ENCODE measurements around the gene HSPA14.
A peak's percentile ranks its signal among the peaks of the same experiment; 100 is the strongest.
"Not testable (repeated sequence)": the region's sequence is repeated elsewhere in the genome, so short reads cannot be mapped to it uniquely, and the experiment has no call there.

Gene HSPA14

DNA sequence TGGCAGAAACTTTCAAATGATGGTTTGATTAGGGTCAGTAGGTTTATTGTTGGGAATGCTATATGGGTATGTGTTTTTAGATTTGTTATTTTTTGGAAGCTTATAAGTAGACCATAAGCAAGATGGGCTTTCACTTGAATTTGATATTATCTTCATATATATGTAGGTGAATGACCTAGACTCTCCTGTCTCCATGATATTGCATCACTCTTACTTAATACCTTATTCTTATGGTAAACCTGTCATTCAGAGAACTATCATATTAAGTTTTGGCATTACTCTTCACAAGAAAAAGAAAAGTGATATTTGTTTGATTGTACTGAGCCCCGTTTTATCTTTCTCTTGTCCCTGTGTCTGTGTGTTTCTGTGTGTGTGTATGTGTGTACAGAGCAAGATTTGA is 17.3 kb downstream of the HSPA14 start:
- Histone ChIP-seq H3K9ac (ENCODE audit: low read depth, low read length) (no peak overlapping the region), H3K36me3 (ENCODE audit: insufficient read depth, low read length) (peaks cover 6% of the 10 kb centered on the region), H3K9me3 (ENCODE audit: control insufficient read depth, insufficient read depth, low read length) (no peaks in the 10 kb centered on the region), H3K4me1 (ENCODE audit: insufficient read depth, low read length) (no peaks in the 10 kb centered on the region)

DNA sequence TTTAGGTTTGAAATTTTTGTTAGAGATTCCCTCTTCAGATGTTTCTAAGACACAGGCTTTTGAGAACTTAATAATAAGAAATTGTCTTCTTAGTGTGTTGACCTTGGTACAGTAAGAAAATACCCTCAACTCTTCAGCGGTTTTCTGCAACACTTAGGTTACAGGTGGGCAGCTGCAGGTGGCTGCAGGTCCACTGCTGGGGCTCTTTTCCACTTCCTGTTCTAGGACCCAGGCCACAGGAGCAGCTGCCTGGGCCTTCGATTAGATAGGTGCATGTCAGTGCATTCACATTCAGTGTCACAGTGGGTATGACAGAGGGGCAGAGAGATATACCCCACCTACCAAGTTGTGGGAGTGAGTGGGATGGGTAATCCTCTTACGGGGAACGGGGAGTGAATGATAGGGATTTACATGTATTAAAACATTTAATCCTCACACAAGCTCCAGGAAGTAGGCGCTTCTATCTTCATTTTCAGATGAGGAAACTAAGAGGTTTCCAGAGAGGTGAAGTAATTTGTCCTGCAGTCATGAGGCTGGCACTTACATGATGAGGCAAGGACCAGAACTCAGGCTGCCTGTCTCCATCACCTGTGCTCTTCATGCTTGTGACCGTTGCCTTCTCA is 20.3 kb downstream of the HSPA14 start:
- H3K36me3 ChIP-seq (ENCODE audit: insufficient read depth, low read length): peaks cover 4% of the 10 kb centered on the region; the same call in 1 of the 2 replicates
- no peaks in the 10 kb centered on the region for H3K9me3 ChIP-seq (ENCODE audit: control insufficient read depth, insufficient read depth, low read length)
- no peaks in the 10 kb centered on the region for H3K4me1 ChIP-seq (ENCODE audit: insufficient read depth, low read length)
- H3K9ac ChIP-seq (ENCODE audit: low read depth, low read length): no peak overlapping the region

- Histone ChIP-seq H3K4me1 (ENCODE audit: insufficient read depth, low read length) (no peaks in the 10 kb centered on the region), H3K36me3 (ENCODE audit: insufficient read depth, low read length) (peaks cover 4% of the 10 kb centered on the region; the same call in 1 of the 2 replicates), H3K9me3 (ENCODE audit: control insufficient read depth, insufficient read depth, low read length) (no peaks in the 10 kb centered on the region), H3K9ac (ENCODE audit: low read depth, low read length) (no peak overlapping the region)
Observed at GRCh38 chr10:14859043-14859442, 20.9 kb downstream of the HSPA14 start.

- H3K4me1 ChIP-seq (ENCODE audit: insufficient read depth, low read length): no peaks in the 10 kb centered on the region
- no peak overlapping the region for H3K9ac ChIP-seq (ENCODE audit: low read depth, low read length)
- H3K36me3 ChIP-seq (ENCODE audit: insufficient read depth, low read length): peaks cover 4% of the 10 kb centered on the region; the same call in 1 of the 2 replicates
- no peaks in the 10 kb centered on the region for H3K9me3 ChIP-seq (ENCODE audit: control insufficient read depth, insufficient read depth, low read length)
Observed at GRCh38 chr10:14859775-14860174, 21.7 kb downstream of the HSPA14 start.

GRCh38 chr10:14860791-14861190 is 22.7 kb downstream of the HSPA14 start:
- Histone ChIP-seq H3K9ac (ENCODE audit: low read depth, low read length) (no peak overlapping the region), H3K4me1 (ENCODE audit: insufficient read depth, low read length) (no peaks in the 10 kb centered on the region), H3K36me3 (ENCODE audit: insufficient read depth, low read length) (peaks cover 4% of the 10 kb centered on the region; the same call in 1 of the 2 replicates), H3K9me3 (ENCODE audit: control insufficient read depth, insufficient read depth, low read length) (no peaks in the 10 kb centered on the region)

DNA sequence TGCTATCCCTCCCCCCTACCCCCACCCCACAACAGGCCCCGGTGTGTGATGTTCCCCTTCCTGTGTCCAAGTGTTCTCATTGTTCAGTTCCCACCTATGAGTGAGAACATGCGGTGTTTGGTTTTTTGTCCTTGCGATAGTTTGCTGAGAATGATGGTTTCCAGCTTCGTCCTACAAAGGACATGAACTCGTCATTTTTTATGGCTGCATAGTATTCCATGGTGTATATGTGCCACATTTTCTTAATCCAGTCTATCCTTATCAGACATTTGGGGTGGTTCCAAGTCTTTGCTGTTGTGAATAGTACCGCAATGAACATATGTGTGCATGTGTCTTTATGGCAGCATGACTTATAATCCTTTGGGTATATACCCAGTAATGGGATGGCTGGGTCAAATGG is 26.4 kb downstream of the HSPA14 start:
- not testable (repeated sequence) for H3K36me3 ChIP-seq (ENCODE audit: insufficient read depth, low read length); H3K4me1 ChIP-seq (ENCODE audit: insufficient read depth, low read length); H3K9ac ChIP-seq (ENCODE audit: low read depth, low read length); H3K9me3 ChIP-seq (ENCODE audit: control insufficient read depth, insufficient read depth, low read length)

- not testable (repeated sequence) for H3K36me3 ChIP-seq (ENCODE audit: insufficient read depth, low read length); H3K9ac ChIP-seq (ENCODE audit: low read depth, low read length); H3K9me3 ChIP-seq (ENCODE audit: control insufficient read depth, insufficient read depth, low read length); H3K4me1 ChIP-seq (ENCODE audit: insufficient read depth, low read length)
Observed at GRCh38 chr10:14864871-14865270, 26.8 kb downstream of the HSPA14 start.

DNA sequence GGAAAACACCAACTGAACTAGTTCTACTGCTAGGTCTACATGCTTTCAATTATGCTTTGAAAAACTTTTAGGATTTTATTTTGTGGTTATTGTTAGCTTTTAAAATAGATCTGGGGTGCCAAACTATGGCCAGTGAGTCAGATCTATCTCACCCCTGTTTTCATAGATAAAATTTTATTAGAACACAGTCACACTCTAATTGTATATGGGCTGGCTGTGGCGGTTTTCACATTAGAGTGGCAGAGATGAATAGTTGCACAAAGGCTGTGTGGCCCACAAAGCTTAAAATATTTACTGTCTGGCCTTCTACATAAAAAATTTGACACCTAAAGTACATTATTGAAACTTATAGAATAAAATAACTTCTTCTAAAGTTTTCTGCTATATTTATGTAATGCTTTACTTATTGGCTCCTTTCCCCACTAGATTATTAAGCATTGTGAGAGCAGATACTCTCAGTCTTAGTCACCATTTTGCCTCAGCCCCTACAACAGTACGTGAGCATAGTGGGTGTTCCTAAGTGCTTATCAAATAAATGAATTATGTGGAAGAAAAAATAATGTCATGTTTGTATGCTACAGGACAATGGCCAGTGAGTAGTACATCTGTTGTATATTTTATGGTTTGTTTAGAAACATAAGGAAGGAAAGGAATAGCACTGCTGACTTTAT is 35.1 kb downstream of the HSPA14 start:
- peaks cover 14% of the 10 kb centered on the region for H3K4me1 ChIP-seq (ENCODE audit: insufficient read depth, low read length)
- no peak overlapping the region for H3K9ac ChIP-seq (ENCODE audit: low read depth, low read length)
- H3K9me3 ChIP-seq (ENCODE audit: control insufficient read depth, insufficient read depth, low read length): no peaks in the 10 kb centered on the region
- no peaks in the 10 kb centered on the region for H3K36me3 ChIP-seq (ENCODE audit: insufficient read depth, low read length)

DNA sequence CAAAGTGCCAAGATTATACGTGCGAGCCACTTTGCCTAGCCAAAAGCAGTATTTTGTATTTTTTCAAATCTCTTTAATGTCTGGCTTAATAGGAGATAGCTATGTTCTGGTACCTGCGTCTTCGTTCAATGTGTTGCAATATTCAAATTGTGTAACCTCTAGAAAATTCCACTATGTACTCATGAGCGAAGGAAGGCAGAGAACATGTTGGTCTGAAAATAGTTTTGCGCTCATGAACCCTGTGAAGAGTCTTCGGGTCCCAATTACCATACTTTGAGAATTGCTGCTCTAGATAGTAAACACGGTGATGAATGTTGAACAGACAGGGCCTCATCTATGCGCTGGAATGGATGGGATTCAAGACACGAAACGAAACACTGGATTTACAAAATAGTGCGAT is 37.8 kb downstream of the HSPA14 start:
- no peak overlapping the region for H3K9ac ChIP-seq (ENCODE audit: low read depth, low read length)
- no peaks in the 10 kb centered on the region for H3K9me3 ChIP-seq (ENCODE audit: control insufficient read depth, insufficient read depth, low read length)
- H3K4me1 ChIP-seq (ENCODE audit: insufficient read depth, low read length): peaks cover 18% of the 10 kb centered on the region
- no peaks in the 10 kb centered on the region for H3K36me3 ChIP-seq (ENCODE audit: insufficient read depth, low read length)

GRCh38 chr10:14876764-14877163 is 38.7 kb downstream of the HSPA14 start:
- H3K9me3 ChIP-seq (ENCODE audit: control insufficient read depth, insufficient read depth, low read length): no peaks in the 10 kb centered on the region
- 0 out of 2 replicates have a peak overlapping the region, but pooled peaks have one; percentile 100 for H3K9ac ChIP-seq (ENCODE audit: low read depth, low read length)
- H3K4me1 ChIP-seq (ENCODE audit: insufficient read depth, low read length): peaks cover 18% of the 10 kb centered on the region
- H3K36me3 ChIP-seq (ENCODE audit: insufficient read depth, low read length): no peaks in the 10 kb centered on the region

- Histone ChIP-seq H3K36me3 (ENCODE audit: insufficient read depth, low read length) (0 out of 2 replicates have a peak, but pooled peaks cover 2% of the 10 kb centered on the region), H3K9me3 (ENCODE audit: control insufficient read depth, insufficient read depth, low read length) (no peaks in the 10 kb centered on the region), H3K9ac (ENCODE audit: low read depth, low read length) (peak within 1 kb of the TSS; percentile 100), H3K4me1 (ENCODE audit: insufficient read depth, low read length) (peaks cover 18% of the 10 kb centered on the region)
Observed at GRCh38 chr10:14878266-14879123, 40.4 kb downstream of the HSPA14 start, which contains the start of gene SUV39H2. TSS of gene SUV39H2 (plus strand) at chr10:14878866. CDS start at chr10:14878889, 23 bp downstream.

- Histone ChIP-seq H3K36me3 (ENCODE audit: insufficient read depth, low read length) (0 out of 2 replicates have a peak, but pooled peaks cover 2% of the 10 kb centered on the region), H3K9me3 (ENCODE audit: control insufficient read depth, insufficient read depth, low read length) (no peaks in the 10 kb centered on the region), H3K4me1 (ENCODE audit: insufficient read depth, low read length) (peaks cover 18% of the 10 kb centered on the region), H3K9ac (ENCODE audit: low read depth, low read length) (peak overlapping the region; percentile 100)
Observed at GRCh38 chr10:14879124-14879927, 41.2 kb downstream of the HSPA14 start.

DNA sequence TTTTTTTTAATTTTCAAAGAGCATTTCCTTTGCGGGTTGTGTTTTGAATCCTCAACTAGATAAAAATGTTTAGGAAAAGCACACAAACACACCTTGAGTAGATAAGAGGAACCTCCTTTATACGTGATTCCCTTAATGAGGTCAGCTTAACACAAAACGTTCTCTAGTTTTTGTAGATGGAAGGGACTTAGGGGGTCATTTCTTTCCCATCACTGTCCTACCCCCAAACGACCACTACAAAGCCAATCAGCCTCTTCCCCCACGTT is 41.8 kb downstream of the HSPA14 start:
- Histone ChIP-seq H3K4me1 (ENCODE audit: insufficient read depth, low read length) (peaks cover 18% of the 10 kb centered on the region), H3K36me3 (ENCODE audit: insufficient read depth, low read length) (0 out of 2 replicates have a peak, but pooled peaks cover 2% of the 10 kb centered on the region), H3K9me3 (ENCODE audit: control insufficient read depth, insufficient read depth, low read length) (no peaks in the 10 kb centered on the region), H3K9ac (ENCODE audit: low read depth, low read length) (peak overlapping the region; percentile 100; the same call in 1 of the 2 replicates)

DNA sequence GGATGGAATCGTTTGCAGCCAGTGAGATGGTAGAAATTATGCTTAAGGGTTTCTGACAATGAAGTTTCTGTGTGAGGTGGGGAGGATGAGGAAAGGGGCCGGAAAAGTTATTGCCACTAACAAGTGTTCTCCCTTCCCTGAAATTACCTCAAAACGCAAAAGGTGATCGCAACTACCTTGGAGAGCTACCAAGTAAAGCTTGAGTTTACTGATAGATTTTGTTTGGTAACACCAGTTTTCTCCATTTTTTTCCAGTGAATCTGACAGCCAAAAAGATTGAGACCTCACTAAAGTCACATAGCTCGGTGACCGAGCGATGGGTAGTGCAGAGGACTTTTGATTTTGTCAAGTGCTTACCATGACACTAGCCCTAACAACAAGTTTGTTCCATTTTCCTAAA is 42.1 kb downstream of the HSPA14 start:
- Histone ChIP-seq H3K36me3 (ENCODE audit: insufficient read depth, low read length) (0 out of 2 replicates have a peak, but pooled peaks cover 2% of the 10 kb centered on the region), H3K9ac (ENCODE audit: low read depth, low read length) (peak overlapping the region; percentile 100; the same call in 1 of the 2 replicates), H3K4me1 (ENCODE audit: insufficient read depth, low read length) (peaks cover 18% of the 10 kb centered on the region), H3K9me3 (ENCODE audit: control insufficient read depth, insufficient read depth, low read length) (no peaks in the 10 kb centered on the region)
